Lung (tissue), 4 donors: ENCODE data around the gene PLBD2. TPM values are rescaled to one million over a fixed set of nuclear protein-coding genes. Genes with fewer than 3 reads are reported as not detected.

Experiments used
- polyA plus RNA-seq, 2 donors: library from polyadenylated mRNA; stranded (reverse); fragments of 200-250 nt; gene quantifications; one replicate each; pipeline ENCODE4 v1.2.1, GENCODE V29; 2013
- total RNA-seq, 2 donors: library from RNA; depleted of rRNA in 1 of 2; stranded (reverse); fragments of >200 nt in 1 of 2; gene quantifications; one replicate each; pipeline ENCODE4 v1.2.1, GENCODE V29; 2014 to 2021
- donor health status: Bipolar disorder and iron deficiency.
- donor health status: healthy.
- donor health status: DM: yes; HTN: yes; CAD: no.

PLBD2 gene
- total and polyA plus RNA-seq, 4 donors, result 16.4 to 48.9 (median 21.6) TPM

Other genes starting within 250 kb of the PLBD2 start
- under 1 TPM; 0.58 to 0.65 TPM for gene RASAL1, start 222.8 kb upstream of the PLBD2 start, total RNA-seq
- gene RASAL1, start 222.8 kb upstream of the PLBD2 start, polyA plus RNA-seq, result 1 to 10 TPM in 1 of 2 donors, under 1 TPM in 1; 0.09 to 1.8 TPM
- 10 to 100 TPM; 14.6 to 40.6 TPM for gene CFAP73, start 208.9 kb upstream of the PLBD2 start, total RNA-seq
- gene CFAP73, start 208.9 kb upstream of the PLBD2 start, polyA plus RNA-seq, result 10 to 100 TPM; 10.4 to 14.6 TPM
- gene DDX54, start 173.1 kb upstream of the PLBD2 start, total RNA-seq, result 10 to 100 TPM; 17.9 to 75.3 TPM
- 10 to 100 TPM; 43.6 to 60.2 TPM for gene DDX54, start 173.1 kb upstream of the PLBD2 start, polyA plus RNA-seq
- gene RITA1, start 172.9 kb upstream of the PLBD2 start, total RNA-seq, result 10 to 100 TPM in 1 of 2 donors, 1 to 10 TPM in 1; 9.1 to 19.7 TPM
- 10 to 100 TPM; 12.3 to 16.2 TPM for gene RITA1, start 172.9 kb upstream of the PLBD2 start, polyA plus RNA-seq
- gene TPCN1, start 137.1 kb upstream of the PLBD2 start, total RNA-seq, result 10 to 100 TPM; 32.0 to 61.7 TPM
- gene TPCN1, start 137.1 kb upstream of the PLBD2 start, polyA plus RNA-seq, result 10 to 100 TPM; 20.8 to 29.4 TPM
- 10 to 100 TPM; 21.8 to 44.8 TPM for gene SLC8B1, start 23.5 kb upstream of the PLBD2 start, total RNA-seq
- gene SLC8B1, start 23.5 kb upstream of the PLBD2 start, polyA plus RNA-seq, result 10 to 100 TPM; 27.5 to 36.7 TPM
- 1 to 10 TPM in 1 of 2 donors, under 1 TPM in 1; 0.20 to 1.5 TPM for gene SDS, start 45.3 kb downstream of the PLBD2 start, total RNA-seq
- gene SDS, start 45.3 kb downstream of the PLBD2 start, polyA plus RNA-seq, result 1 to 10 TPM; 2.7 to 8.4 TPM
- gene SDSL, start 63.8 kb downstream of the PLBD2 start, total RNA-seq, result 10 to 100 TPM in 1 of 2 donors, 1 to 10 TPM in 1; 3.0 to 15.5 TPM
- 10 to 100 TPM; 10.6 to 25.8 TPM for gene SDSL, start 63.8 kb downstream of the PLBD2 start, polyA plus RNA-seq
- gene LHX5, start 113.3 kb downstream of the PLBD2 start, total RNA-seq, result not detected
- not detected for gene LHX5, start 113.3 kb downstream of the PLBD2 start, polyA plus RNA-seq